Epithelial cell of esophagus (primary cell): Measurements from ENCODE around the gene ARHGAP10.

Experiments used
- DNase-seq: peaks from one replicate; pipeline ENCODE4 v3.0.0; 2010; ENCODE audit warnings: low read depth
- H3K4me3 ChIP-seq: 2 replicates; pipeline ENCODE4 v1.5.1; 2011; ENCODE audit warnings: mild to moderate bottlenecking, low read length, control low read depth
- TF ChIP-seq, protein P1 (sequence below): IDR thresholded peaks from 2 replicates; pipeline ENCODE4 v1.5.1; 2011; ENCODE audit warnings: low read depth, mild to moderate bottlenecking, low read length, control low read depth, inconsistent platforms; ENCODE audit not compliant: insufficient read depth; ENCODE audit errors: missing control alignments

The ARHGAP10 gene

DNA sequence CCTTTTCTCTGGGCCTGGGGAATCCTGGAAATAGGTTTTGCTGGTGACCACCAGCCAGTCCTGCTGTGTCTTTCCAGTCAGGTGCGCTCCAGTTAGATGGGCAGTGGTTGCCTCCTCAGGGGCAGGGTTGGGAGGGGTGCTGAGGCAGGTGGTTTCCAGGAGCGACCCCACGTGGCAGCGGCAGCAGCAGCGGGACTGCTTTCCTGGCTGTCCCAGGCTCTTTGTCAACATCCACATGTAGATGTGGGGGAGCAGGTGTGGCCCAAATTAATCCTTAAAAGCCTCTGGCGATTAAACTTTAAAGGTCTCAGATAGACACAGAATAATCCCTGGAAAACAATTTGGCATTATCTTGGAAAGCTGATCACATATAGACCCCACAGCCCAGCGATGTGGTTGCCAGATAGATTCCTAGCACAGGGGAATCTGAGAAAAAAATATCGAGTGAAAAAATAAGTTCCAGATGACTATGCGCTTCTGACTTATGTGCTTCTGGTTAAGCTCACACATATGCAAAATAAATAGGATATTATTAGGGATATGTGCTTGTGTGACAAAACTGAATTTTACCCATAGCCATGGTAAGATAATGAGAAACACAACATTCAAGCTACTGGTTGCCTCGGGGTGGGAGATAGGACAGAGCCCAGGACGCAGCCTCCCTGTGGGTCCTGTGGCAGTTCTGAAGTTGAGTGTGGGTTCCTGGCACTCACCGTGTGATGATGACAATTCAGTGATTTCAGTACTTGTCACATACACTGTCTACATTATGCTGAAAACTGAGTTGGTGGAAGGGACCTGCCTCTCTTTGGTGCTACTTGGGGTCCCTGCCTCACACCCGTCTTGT, 336.4 kb downstream of the ARHGAP10 start:
- TF ChIP-seq, protein P1, sequence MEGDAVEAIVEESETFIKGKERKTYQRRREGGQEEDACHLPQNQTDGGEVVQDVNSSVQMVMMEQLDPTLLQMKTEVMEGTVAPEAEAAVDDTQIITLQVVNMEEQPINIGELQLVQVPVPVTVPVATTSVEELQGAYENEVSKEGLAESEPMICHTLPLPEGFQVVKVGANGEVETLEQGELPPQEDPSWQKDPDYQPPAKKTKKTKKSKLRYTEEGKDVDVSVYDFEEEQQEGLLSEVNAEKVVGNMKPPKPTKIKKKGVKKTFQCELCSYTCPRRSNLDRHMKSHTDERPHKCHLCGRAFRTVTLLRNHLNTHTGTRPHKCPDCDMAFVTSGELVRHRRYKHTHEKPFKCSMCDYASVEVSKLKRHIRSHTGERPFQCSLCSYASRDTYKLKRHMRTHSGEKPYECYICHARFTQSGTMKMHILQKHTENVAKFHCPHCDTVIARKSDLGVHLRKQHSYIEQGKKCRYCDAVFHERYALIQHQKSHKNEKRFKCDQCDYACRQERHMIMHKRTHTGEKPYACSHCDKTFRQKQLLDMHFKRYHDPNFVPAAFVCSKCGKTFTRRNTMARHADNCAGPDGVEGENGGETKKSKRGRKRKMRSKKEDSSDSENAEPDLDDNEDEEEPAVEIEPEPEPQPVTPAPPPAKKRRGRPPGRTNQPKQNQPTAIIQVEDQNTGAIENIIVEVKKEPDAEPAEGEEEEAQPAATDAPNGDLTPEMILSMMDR, result no peak
- DNase-seq, result no peak
- no peak overlapping the region for H3K4me3 ChIP-seq

DNA sequence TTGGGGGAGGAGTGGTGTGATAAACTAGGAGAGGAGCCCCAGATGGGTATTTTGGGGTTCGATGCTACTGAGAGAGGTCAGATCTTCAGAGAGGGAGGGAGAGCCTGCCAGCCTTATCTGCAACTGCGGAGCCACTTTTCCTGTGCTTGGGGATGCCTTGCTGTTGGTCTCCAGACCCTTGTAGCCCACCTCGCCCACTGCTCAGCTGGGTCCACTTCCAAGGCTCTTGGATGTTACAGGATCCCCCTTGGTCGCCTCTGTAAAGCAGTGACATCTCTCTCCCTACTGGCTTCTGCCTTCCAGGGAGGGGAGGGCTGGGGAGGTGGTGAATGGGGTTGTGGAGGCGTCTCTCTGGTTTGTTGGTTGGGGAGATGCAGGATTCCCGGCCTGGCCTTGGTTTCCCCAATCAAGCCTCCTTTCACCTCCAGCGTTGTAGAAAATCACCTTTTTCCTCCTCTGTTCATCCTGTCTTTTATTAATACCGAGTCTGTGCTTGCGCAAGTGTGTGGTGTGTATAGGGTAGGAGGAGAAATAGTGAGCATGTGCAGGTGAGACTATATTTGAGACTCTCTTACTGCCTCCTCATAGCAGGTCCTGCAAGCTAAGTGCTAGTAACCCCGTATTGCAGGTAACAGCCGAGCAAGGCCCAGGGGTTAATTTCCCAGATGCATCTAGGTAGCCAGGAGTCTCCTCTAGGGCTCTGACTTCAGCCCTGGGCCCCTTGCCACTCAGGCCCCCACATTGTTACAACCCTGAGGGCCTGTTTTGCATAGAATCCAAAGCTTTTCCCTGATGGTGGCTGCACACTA, 337.4 kb downstream of the ARHGAP10 start:
- DNase-seq, result no peak

DNA sequence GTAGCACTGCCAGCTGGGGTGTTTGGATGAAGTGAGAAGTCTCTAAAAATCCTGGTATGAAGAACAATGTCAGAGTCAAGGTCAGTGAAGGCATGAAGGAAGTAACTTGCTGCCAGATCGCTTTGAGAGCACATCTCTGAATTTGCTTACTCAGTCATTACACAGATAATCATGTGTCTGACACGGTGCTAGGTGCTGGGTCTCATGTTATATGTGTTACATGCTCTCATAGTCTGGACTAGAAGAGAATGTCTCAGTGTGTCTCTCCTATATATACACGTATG, 337.9 kb downstream of the ARHGAP10 start:
- H3K4me3 ChIP-seq, result no peak overlapping the region
- TF ChIP-seq, protein P1, result no peak
- no peak for DNase-seq

More for the DNA sequence above, 337.4 kb downstream of the ARHGAP10 start:
- no peak overlapping the region for H3K4me3 ChIP-seq
- TF ChIP-seq, protein P1, result no peak

DNA sequence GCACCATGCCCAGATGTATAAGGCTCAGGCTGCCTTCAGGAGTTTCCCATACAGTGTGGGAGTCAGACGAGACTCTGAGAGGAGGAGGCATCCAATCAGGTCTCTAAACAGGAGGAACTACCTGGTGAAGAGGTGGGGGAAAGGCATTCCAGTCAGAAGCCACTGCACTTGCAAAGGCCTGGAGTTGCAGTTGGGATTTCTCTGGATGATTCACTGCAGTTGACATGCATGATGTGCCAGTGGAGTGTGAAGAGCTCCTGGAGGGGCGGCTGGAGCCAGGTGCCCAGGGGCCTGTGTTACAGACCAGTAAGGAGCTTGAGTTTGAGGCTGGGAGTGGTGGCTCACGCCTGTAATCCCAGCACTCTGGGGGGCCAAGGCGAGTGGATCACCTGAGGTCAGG, 339.1 kb downstream of the ARHGAP10 start:
- TF ChIP-seq, protein P1, result no peak
- no peak for DNase-seq
- H3K4me3 ChIP-seq, result no peak overlapping the region

DNA sequence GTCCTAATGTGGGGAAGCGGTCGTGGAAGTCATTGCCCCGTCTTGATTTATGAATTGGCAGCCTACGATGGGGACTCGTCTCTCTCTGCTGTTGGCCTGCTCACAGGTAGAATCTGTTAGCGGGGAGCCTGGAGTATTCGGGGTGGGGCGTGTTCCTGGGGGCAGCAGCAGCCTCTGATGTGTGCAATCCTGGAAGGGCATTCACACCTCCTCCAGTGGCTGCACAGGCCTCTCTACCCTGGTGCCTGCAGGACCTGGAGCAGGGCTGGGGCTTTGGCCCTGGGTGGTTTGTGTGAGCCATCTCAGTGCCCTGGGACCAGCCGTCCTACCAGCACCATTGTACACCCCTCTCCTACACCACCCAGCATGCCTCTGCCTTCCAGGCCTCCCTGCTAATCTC, 340.9 kb downstream of the ARHGAP10 start:
- no peak overlapping the region for H3K4me3 ChIP-seq
- DNase-seq, result no peak
- TF ChIP-seq, protein P1, result no peak

DNA sequence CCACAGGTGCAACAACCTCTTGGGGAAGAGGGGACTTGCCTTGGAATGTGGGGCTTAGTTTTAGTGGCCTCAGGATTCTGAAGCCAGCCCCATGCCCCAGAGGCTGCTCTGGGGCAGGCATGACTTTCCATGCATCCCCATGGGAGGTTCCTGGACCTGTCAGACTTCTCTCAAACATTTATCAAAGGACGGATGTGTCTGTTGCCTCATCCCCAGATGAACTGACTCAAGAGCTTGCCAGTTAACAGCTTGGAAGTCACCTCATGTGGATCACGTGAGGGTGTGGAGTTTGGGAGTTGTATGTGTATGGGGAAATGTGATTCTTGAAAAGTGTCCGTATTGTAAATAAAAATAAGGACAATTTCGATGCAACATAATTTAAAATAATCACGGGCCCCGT, 341.5 kb downstream of the ARHGAP10 start:
- H3K4me3 ChIP-seq, result no peak overlapping the region
- TF ChIP-seq, protein P1, result no peak

More for the DNA sequence above, 341.5 kb downstream of the ARHGAP10 start:
- no peak for DNase-seq
